Stimulated activated CD8-positive, alpha-beta memory T cell treated with anti-CD3 and anti-CD28 coated beads, Interleukin-12 subunit alpha, Interleukin-12 subunit beta, amount 100 ng/mL, for 4 hours (primary cell): ENCODE data around the gene RNF225.
"Not testable (repeated sequence)": the region's sequence is repeated elsewhere in the genome, so short reads cannot be mapped to it uniquely, and the experiment has no call there.

Experiments used
- DNase-seq: peaks from one replicate; pipeline ENCODE4 v3.0.0-alpha.2; 2020; ENCODE audit warnings: low read depth

RNF225 gene

DNA sequence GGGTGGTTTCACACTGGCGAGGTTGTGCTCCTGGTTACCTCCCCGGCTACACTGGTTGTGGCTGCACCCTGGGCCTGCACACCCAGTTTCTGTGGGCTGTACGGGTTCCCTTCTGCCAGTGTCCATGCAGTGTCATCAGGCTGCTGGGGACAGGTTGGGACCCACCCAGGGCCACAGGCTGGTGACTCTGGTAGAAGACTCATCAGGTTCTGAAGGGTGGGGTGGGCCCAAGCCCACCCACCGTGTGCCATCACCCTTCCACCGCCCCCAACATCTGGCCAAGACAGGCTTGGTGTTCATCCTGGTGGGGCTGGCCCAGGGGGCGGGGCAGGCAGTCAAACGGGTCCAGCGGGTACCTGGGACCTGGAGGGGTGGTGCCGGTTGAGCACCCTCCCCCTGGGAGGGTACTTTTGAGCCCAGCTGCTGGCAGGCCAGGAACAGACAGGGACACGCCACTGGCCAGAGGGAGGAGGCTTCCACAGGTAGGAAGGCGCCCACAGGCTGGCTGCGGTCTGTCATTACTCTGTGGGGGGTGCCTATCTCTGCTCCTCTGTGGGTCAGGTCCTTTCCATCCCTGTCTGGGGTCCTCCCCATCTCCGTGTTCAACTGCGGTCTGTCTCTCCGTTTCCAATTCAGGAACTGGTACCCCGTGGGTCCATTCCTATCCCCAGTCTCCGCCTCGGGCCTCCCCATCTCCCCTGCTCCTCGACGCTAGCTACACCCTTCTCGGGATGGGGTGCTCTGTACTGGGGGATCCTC is at the start of gene RNF225:
Gene RNF225 (plus strand): TSS at position 437 of the 759 bp plus-strand sequence. CDS start 434 bp downstream, outside the sequence.
- no peak for DNase-seq

DNA sequence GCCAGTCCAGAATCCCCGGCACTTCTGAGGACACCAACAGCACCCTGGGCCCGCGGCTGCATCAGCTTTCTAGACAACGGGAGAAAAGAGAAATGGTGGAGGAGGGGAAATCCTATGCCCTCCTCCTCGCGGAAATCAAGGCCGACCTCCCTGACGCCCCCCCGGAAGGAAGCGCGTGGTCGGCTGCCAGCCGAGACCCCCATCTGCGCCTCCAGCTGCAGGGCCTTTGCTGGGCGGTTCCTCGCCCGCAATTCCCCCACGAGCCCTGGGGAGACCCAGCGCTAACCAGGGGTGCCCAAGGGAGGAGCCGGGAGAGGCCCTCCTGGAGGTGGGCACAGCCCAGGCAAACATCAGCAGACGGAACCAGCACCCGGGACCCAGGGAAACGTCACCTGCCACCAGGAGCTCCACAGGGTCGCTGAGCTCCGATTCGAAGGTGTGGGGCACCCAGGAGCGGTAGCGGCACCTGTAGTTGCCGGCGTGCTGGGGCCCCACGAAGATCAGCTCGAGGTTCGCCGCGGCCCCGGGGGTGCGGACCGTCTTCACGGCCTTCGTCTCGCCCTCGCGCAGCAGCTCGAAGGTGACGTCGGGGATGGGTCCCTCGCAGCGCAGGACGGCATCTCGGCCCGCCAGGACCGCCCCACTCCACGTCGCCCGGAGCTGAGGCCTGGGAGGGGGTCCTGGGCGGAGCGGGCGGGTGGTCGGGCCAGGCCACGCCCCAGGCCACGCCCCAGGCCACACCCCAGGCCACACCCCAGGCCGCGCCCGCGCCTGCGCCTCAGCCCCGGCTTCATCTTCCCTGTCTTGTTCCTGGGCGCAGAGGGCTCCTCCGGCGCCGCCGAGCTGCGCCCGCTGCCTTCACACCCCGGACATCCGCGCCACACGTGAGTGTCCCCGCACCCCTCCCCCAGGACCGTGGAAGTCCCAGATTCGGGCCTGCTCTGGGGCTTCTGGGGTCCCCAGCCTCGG is 48.2 kb upstream of the RNF225 start:
- DNase-seq: peak; percentile 50

DNA sequence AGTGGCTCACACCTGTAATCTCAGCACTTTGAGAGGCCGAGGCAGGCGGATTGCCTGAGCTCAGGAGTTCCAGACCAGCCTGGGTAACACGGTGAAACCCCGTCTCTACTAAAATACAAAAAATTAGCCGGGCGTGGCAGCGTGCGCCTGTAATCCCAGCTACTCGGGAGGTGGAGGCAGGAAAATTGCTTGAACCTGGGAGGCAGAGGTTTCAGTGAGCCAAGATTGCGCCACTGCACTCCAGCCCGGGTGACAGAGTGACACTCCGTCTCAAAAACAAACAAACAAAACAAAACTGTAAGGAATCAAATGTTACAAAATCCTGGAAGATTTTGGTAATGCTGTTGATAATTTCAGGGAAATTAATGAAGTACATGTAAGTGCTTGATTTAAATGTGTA is 47.4 kb upstream of the RNF225 start:
- not testable (repeated sequence) for DNase-seq

DNA sequence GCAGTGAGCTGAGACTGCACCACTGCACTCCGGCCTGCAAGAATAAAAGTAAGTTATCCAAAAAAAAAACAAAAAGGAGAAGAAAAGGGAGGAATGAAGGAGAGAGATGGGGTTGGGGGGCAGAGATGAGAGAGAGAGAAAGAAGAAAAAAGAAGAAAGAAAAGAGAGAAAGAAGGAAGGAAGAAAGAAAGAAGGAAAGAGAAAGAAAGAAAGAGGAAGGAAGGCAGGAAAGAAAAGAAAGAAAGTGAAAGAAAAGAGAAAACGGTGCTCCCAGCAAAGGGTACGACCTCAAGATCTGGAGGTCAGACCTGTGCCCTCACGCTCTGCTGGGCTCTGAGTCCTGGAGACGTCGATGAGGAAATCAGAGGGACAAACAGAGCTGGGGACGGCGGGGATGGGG is 45.9 kb upstream of the RNF225 start:
- no peak for DNase-seq

DNA sequence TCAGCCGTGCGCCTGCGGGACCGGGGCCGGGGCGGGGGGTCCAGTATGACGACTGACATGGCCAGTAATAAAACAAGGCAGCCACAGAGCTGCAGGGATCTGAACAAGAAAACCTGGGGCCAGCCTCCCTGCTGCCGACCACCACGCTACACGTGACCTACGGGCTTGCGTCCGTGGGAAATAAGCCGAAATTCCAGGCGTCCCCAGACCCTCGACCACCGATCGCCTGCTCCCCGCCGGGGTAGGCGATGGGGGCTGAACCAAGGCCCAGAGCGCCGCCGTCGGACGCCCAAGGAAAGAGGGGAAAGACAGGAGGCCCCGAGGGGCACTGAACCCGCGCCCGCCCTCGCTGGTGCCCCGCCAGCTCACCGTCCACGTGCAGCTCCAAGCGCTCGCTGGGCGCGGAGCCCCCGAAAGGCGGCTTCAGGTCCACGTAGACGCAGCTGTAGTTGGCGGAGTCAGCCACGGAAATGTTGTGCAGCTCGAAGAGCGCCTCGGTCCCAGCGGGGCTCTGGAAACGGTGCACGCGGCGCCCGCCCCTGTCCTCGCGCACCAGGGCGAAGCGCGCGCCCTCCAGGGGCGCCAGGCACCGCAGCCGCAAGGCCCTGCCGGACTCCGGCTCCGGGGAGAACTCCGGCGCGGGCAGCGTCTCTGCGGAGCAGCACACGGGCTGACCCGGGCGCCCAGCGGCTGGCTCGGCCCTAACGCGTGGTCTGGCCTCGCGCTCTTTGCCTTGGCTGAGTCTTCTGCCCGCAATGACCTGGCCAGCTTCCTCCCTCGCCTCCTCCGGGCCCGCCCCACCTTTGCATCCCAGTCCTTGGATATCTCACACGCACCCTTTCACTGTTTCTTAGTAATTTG is 45.2 kb upstream of the RNF225 start:
- no peak for DNase-seq

DNA sequence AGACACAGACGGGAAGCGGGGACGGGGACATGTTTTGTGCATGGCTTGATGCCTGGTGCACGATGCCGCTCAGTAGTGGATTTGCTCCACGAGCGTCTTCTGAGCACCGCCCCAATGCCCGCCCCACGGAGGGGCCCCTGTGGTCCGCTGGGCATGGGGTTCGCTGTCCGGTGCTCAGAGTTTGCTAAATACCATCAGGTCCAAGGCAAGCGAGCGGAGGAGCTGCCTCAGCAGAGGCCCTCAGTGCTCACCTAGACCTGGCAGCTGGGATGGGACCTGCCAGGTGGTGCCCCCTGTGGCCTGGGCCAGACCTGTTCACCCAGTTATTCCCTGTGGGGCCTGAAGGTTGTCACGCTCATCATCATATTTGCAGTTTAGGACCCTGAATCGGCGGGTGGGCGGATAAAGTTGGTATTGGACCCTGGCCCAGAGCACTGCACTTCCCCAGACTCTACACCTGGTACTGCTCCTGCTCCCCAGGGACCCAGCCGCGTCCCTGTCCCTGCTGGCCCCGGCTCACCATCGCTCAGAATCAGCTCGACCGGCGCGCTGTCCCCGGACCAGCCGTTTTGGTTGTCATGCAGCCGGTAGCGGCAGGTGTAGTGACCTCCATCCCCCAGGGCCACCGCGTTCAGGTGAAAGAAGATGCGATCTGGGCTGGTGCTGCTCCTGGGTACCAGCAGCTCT is 44.4 kb upstream of the RNF225 start:
- no peak for DNase-seq

DNA sequence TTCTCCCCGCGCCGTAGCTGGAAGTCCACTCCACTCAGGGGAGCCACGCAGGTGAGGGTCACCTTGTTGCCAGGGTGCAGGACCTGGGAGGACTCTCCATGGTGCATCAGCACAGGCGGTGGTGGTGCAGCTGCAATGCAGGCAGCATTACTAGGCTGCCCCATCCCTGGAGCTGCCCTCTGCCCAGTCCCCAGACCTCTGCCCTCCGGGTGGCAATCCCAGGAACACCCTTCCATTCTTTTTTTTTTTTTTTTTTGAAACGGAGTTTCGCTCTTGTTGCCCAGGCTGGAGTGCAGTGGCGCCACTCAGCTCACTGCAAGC is 43.9 kb upstream of the RNF225 start:
- DNase-seq: no peak

DNA sequence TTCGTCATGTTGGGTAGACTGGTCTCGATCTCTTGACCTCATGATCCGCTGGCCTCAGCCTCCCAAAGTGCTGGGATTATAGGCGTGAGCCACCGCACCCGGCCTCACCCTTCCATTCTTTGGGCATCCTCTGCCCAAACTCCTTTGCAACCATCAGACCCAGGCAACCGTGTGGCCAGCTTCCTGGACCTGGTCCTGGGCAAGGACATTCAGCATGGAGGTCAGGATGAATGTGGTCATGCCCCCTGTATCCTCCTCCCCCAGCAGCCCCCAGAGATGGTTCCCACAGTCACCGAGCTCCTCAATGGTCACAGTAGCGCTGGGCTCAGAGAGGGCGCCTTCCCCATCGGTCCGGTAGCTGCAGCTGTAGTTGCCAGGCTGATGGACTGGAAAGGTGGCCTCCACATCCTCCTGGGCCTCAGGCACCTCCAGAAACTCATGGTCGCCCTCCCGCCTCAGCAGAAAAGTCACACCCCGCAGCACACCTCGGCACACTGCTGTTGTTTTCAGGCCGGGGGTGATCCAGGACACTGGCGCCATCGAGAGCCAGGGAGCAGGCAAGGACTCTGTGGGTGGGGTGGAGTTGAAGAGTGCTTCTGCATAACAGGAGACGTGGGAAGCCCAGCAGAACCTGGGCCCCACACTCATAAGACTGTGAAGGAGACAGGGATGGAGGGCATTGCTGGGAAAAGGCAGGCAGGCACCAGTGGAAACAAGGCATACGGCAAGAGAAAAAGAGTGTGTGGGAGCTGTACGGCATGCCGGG is 43.3 kb upstream of the RNF225 start:
- no peak for DNase-seq

DNA sequence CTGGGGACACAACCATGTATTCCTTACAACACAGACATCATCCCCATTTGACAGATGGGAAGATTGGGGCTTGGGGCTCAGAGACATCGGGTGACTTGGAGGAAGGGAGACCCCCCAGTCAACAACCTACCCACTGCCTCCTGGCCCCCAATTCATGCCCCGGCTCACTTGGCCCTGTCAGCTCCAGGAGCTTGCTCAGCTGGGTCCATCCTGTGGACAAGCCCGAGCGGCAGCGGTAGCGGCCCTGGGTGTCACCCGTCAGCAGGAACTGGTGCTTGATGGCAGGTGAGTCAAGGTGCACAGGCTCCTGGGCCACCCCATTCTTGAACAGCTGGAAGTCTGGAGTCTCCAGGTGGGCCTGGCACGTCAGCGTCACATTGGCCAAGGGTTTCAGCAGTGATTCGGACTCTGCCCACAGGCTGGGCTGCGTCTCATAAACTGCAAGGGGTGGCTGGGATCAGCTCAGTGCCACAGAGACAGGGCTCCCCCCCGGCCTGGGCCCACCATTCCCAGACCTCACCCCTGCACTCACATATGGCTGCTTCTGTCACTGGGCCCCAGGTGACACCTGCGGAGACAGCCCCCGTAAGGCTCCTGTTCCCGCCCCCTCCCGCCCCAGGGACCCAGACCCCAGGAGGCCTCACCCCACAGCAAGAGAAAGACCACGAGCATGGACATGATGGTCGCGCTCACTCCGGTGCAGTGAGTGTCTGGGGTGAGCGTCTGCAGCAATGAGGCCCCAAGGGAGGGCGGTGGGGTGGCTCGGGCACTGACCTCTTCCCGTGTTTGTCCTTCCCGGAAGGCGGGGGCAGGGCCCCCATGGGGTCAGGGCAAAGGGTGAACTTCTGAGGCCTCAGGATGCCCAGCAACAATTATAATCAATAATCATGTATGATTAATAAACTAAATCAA is 42.4 kb upstream of the RNF225 start, which contains the start of gene A1BG:
Gene A1BG (minus strand): TSS at position 733 of the 912 bp plus-strand sequence. CDS start 55 bp downstream, at position 678.
- DNase-seq: no peak

DNA sequence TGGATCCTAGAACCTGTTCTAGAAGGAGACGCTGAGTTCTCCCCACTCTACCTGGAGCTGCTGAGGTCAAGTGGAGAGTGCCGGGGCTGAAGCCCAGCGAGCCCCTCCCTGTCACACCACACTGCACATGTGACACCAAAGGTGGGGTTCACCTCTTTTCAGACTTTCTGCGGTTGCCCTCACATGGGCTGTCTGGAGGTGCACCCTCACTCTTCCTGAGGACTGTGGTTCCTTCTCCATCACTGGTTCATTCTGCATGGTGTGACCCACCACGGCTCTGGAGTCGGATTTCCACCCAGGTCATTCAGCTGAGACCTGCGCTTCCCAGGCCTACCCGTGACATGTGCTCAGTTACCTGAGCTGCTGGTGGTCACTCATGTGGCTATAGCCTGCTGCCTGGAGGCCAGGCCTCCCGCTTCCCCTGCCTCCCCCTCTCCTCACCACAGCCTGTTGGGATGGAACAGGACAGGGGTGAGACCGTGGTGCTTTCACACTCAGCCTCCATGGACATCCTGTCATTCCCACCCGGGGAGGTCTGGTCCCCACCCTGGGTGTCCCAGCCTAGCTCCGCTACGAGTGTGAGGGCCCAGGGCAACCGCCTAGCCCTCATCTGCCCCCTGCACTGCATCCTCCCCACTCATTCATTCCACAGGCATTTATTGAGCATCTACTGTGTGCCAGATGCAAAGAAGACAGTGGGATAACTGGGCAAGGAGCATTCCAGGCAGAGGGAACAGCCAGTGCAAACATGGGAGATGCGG is 41.6 kb upstream of the RNF225 start:
- DNase-seq: no peak

DNA sequence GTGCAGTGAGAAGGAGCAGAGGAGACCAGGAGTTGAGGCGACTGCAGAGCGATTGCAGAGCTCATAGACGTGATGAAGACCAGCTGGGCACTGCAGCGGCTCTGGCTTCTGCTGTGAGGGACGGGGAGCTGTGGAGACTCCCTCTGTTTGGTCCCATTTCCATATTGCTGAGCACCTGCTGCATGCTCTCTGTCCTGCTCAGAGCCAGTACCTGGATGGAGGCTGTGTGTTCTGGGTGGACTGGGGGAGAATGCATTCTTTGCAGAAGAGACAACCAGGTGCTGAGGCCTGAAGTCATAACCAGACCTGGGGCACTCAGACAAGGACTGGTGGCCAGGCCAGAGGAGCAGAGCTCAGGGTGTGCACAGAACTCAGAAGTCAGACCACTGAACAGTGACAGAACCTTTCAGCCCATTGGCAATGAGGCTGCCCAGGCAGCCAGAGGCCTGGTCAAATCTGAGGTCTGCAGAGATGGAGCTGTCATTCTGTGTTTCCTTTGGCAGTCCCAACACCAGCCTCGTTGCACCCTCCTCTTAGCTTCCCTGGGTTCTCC is 40.9 kb upstream of the RNF225 start:
- DNase-seq: no peak

DNA sequence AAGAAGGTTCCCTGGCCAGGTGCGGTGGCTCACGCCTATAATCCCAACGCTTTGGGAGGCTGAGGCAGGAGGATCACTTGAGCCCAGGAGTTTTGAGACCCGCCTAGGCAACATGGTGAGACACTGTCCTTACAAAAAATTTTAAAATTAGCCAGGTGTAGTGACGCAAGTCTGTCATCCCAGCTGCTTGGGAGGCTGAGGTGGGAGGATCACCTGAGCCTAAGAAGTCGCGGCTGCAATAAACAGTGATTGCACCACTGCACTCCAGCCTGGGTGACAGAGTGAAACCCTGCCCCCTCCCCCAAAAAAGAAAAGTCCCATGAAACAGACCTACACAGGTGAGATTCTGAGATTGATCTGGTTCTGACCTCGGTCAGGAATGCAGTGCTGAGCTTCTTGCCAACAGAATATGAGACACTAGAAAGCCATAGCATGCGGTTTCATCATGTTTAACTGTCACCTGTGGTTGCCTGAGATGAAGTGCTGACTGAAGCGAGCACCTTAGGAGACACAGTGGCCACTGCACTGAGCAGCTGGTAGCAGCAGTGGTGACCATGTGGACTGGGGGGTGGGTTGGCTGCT is 40.1 kb upstream of the RNF225 start:
- DNase-seq: no peak

DNA sequence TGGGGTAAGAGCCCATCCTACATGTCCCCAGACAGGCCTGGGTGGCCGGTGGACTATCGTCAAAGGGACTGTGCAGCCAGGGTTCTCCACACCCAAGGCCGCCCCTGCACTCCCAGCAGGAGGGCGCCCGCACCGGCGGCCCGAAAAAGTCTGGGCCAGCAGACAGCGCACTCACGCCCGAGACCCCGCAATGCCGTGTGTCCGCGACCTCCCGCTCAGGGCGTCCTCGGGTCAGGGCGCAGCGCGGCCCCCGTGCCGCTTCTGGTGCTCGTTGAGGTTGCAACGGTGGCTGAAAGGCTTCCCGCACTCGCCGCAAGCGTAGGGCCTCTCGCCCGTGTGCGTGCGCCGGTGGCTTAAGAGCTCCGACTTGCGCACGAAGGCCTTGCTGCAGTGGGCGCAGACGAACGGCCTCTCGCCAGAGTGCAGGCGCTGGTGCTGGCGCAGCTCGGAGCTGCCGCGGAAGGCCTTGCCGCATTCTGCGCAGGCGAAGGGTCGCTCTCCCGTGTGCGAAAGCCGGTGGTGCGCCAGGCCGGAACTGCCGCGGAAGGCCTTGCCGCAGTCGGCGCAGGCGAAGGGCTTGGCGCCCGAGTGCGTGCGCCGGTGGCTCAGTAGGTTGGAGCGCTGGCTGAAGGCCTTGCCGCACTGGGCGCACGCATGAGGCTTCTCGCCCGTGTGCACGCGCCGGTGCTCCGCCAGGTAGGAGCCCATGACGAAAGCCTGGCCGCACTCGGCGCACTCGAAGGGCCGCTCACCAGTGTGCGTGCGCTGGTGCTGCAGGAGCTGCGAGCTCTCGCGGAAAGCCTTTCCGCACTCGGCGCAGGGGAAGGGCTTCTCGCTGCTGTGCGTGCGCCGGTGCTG is 39.3 kb upstream of the RNF225 start:
- no peak for DNase-seq

DNA sequence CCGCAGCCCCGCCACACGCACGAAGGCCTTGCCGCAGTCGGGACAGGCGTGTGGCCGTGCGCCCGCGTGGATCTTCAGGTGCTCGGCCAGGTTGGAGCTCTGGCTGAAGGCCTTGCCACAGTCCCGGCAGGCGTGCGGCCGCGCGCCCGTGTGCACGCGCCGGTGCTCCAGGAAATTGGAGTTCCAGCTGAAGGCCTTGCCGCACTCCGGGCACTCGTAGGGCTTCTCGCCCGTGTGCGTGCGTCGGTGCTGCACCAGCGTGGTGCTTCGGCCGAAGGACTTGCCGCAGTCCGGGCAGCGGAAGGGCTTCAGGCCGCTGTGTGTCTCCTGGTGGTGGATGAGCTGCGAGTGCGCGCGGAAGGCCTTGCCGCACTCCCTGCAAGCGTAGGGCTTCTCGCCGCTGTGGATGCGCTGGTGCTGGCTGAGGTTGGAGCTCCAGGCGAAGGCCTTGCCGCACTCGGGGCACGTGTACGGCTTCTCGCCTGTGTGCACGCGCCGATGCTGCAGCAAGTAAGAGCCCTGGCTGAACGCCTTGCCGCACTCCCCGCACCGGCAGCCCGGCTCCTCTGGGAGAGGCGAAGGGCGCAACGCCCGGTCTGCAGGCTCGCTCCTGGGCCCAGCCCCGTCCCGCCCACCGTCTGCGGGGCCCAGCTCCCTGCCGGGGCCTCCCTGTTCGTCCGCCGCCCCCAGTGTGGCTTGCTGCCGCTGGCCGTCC is 38.5 kb upstream of the RNF225 start:
- DNase-seq: no peak

DNA sequence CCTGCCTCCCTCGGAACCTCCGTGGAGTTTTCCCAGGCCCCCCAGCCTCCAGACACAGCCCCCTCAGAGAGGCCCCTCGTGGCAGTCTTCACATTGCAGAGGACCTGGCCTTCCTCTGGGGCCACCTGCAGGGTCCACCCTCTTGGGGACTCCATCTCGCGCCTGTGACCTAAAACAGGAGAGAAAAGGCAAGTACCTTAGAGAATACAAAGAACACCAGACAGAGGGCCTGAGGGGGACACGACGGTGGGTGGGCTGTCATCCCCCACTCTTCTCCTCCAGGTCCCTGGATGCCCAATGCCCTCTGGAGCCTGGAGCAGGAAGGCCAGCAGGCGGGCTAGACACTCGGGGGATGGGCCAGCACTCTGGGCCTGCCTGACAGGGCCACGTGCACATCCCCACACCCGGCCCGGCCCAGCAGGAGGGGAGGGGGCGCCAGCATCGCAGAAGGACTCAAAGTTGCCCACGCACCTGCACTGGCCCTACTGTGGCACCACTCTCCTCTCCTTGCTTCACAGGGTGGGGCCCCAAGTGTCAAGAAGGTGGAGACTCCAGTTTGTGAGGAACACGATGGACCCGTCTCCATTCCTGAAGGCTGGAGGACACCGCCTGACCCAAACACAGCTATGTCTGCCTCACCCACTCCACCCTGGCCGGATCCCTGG is 37.8 kb upstream of the RNF225 start:
- DNase-seq: no peak

DNA sequence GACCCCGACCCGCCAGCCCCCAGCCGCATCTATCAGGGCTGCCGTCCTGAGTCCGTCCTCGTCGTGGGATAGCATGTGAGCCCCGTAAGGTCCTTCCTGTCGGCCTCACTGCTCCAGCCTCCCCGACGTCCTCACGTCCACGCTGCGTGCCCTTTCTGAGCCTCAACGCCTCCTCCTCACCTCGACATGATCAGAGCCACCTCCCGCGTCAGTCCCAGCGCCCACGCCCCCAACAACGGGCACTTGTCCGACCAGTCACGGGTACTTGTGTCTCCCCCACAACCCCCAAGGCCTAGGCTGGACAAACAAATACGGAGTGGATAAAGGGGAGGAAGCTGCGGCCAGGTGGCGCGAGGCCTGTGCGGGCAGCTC is 33.6 kb upstream of the RNF225 start:
- DNase-seq: peak; percentile 32
